ENCODE measurements around the gene DNHD1. TPM values are rescaled to one million over a fixed set of nuclear protein-coding genes. Genes with fewer than 3 reads are reported as not detected.

Gene DNHD1
- total and polyA plus RNA-seq, 9 of the 15 experiments (the other 6 are each of a cell fraction or from before 2014, with no cell fraction given) = 0.82 to 9.7 (median 3.8) TPM

- FAIRE-seq (no peak), ATAC-seq (no peak), DNase-seq (ENCODE audit: extremely low read depth in 1 of 4, low spot score in 3 of 4) (no peak)
- Histone ChIP-seq H3K9me3 (replicated peaks; ENCODE audit: control insufficient read depth, insufficient read depth, low read depth, low read length) (no peaks in the 10 kb centered on the region), H3K27me3 (ENCODE audit: control insufficient read depth in 2 of 2, insufficient read depth in 2 of 2, low read length in 2 of 2) (no peaks in the 10 kb centered on the region), H3K9me1 (ENCODE audit: control insufficient read depth, insufficient read depth, low read length) (peaks cover 10% of the 10 kb centered on the region), H4K20me1 (replicated peaks; ENCODE audit: control insufficient read depth, insufficient read depth, low read length) (no peaks in the 10 kb centered on the region), H3K27ac (ENCODE audit: extremely low read depth, low read depth, low read length) (peak overlapping the region; percentile 87), H3K9ac (ENCODE audit: insufficient read depth in 1 of 2, low read depth in 2 of 2, low read length in 2 of 2) (peak overlapping the region; percentile 83 to 92), H3K36me3 (ENCODE audit: control insufficient read depth, insufficient read depth, low read length) (peaks cover 61% of the 10 kb centered on the region), H3K4me2 (ENCODE audit: insufficient read depth, low read length) (peak overlapping the region; percentile 97), H2AFZ (ENCODE audit: low read depth, low read length) (no peak overlapping the region), H3K4me3 (peak overlapping the region; percentile 95), H3K79me2 (ENCODE audit: control insufficient read depth, insufficient read depth, low read length) (peaks cover 85% of the 10 kb centered on the region), H3K4me1 (replicated peaks in 1 of 2; ENCODE audit: control insufficient read depth in 2 of 2, insufficient read depth in 2 of 2, low read length in 2 of 2) (peaks cover 25 to 26% of the 10 kb centered on the region in 2 experiments)
- ChIA-PET CTCF (ENCODE audit: low intra/inter-chr PET ratio) (interaction anchor here (2.5 kb wide), 1 partner anchor 71 kb away, joined by 11 read pairs; no protein-coding TSS in a partner anchor), POLR2A (interaction anchor here (0.7 to 1.8 kb wide), 5 partner anchors 10 to 37 kb away, joined by 3 to 15 read pairs (median 4); no protein-coding TSS in a partner anchor)
- TF ChIP-seq HDGF (IDR thresholded peaks at IDR 0.05) = 0 out of 2 replicates have a peak, but pooled peaks have one; percentile 9
- TF ChIP-seq HOMEZ (CRISPR knock-in tag; IDR thresholded peaks at IDR 0.05) = no peak
- TF ChIP-seq ARID1B (IDR thresholded peaks at IDR 0.05) = no peak
- TF ChIP-seq MEF2A (IDR thresholded peaks at IDR 0.05; ENCODE audit: control insufficient read depth, low read depth, low read length) = no peak
- intact Hi-C loops (cut with micrococcal nuclease) (loop anchor here (2.0 to 5.0 kb wide), 3 partner anchors 34 to 128 kb away; no protein-coding TSS in a partner anchor), in situ Hi-C loops (cut with MboI) (no loop called here)
- BruUV-seq (replicated peaks) = no TSS peak
- WGBS (ENCODE audit: insufficient coverage, low coverage, missing lambda C conversion rate) = 38% methylated on average over 7 of the region's 7 CpGs
These were observed 105.2 kb downstream of the DNHD1 start for GRCh38 chr11:6602096-6602940.
